Hematopoietic multipotent progenitor cell (in vitro differentiated cells): Measurements from ENCODE around the gene KCNC2. TPM values are rescaled to one million over a fixed set of nuclear protein-coding genes. Genes with fewer than 3 reads are reported as not detected.
"Not testable (repeated sequence)": the region's sequence is repeated elsewhere in the genome, so short reads cannot be mapped to it uniquely, and the experiment has no call there.

Source experiments
- DNase-seq, 3 donors: peaks; one replicate each; pipeline ENCODE4 v3.0.0-alpha.2; 2011 to 2015; ENCODE audit warnings: low read depth in 2 of 3, low spot score in 2 of 3
- total RNA-seq: library from RNA; depleted of rRNA; stranded (reverse); fragments of >200 nt; gene quantifications from one replicate; pipeline ENCODE4 v1.2.3, GENCODE V29; 2012

KCNC2 gene
- total RNA-seq: not detected

- no peak for DNase-seq
Measured at GRCh38 chr12:75209812-75210138, at the start of gene KCNC2. KCNC2 (minus strand) TSS chr12:75209839.

DNA sequence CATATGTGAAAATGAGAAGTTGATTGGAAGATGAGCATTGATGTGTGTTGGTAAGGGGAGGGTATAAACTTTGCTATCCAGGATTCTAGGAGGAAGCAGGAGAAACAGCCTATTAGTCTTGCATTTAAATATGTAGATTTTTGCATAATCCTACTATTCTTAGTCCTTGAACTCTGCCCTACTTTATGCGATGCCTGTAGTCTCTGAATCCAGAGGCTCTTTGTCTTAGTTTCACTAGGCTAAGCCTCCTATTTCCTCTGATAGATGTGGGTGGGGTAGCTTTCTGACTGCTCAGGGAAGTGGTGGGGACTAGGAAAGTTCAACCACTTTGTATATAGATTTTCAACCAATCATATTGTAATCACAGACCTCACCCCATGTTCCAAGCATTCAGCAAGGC is 49.5 kb upstream of the KCNC2 start:
- no peak for DNase-seq

DNA sequence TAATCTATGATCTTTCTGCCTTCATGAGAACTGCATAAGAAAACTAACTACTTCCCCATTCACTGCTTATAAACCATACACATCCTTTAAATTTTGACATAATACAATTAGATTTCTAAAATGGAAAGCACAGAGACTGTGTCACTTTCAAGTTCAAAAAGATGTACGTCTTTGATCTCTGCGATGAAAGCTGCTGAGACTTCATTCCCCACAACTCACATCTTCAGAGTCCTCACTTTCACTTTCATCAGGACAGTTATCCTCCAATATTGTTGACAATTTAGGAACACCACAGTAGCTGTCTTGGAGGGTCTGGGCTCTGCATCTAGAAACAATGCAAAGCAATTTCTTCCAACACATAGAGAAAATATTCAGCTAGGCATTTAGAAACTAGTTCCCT is 47.9 kb upstream of the KCNC2 start:
- no peak for DNase-seq

GRCh38 chr12:75245108-75245507 is 35.5 kb upstream of the KCNC2 start:
- no peak for DNase-seq

- no peak for DNase-seq
Measured at GRCh38 chr12:75239987-75240386, 30.3 kb upstream of the KCNC2 start.

- no peak for DNase-seq
Measured at GRCh38 chr12:75236206-75236605, 26.6 kb upstream of the KCNC2 start.

DNA sequence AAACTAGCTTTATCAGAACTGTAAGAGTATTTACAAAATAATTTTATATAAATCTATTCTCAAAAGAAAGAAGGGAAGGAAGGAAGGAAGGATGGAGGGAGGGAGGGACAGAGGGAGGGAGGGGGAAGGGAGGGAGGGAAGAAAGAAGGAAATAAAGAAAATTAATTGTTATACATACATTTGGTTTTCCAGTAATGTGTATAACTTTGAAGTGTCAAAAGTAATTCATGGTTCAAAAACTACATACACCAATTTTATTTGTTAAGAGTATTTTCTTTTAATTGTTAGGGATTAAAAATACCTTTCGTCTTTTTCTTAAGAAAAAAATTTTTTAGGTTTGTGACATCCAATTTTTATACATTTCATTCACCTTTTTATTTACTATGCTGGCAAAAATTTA is 17.5 kb upstream of the KCNC2 start:
- no peak for DNase-seq

DNA sequence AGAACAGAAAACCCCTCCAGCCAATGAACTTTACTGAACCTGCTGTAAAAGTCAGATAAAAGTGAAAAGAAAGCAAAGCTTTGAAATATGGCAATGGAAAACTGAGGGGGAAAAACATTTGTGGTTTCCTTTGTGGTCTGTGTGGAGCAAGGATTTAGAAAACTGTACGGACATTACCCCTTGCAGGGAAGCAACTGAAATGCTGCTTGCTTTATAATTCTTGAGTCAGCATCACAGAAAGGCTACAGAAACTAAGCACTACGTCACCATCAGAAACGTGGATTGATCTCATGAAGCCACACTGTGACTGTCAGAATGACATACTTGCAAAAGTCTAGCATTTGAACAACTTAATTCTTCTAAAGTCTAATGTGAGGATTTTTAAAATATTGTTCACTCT is 2.4 kb upstream of the KCNC2 start:
- DNase-seq: no peak

GRCh38 chr12:75208856-75209811 is 505 bp downstream of the KCNC2 start:
- DNase-seq: peak in 2 of 3 donors; percentile 22 to 55

DNA sequence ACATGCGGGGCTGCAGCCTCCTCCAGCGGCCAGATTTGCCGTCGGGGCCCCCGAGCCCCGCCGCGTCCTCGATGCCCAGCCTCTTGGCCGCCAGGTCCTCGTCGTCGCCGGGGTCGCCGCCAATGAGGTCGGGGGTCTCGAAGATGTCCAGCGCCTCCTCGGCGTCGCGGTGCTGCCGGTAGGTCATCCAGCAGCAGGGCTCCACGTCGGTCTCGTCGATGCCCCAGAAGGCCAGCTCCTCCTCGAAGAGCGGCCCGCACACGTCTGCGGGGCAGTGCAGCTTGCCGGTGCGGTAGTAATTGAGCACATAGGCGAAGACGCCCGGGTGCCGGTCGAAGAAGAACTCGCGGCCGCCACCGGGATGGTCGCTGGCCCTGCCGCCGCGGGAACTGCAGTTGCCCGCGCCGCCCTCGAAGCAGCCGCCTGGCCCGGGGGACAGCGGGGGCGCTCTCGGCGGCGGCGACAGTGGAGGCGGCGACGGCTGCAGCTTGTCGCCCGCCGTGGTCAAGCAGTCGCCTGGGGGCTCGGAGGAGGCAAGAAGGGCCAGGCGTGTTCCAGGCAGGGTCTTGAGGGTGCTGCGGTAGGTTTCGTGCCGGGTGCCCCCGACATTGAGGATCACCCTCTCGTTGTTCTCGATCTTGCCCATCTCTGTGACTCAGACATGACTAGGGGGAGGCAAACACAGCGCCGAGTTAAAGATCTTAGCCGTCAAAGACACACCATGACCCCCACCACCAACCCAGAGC is 2.1 kb downstream of the KCNC2 start:
- no peak for DNase-seq

DNA sequence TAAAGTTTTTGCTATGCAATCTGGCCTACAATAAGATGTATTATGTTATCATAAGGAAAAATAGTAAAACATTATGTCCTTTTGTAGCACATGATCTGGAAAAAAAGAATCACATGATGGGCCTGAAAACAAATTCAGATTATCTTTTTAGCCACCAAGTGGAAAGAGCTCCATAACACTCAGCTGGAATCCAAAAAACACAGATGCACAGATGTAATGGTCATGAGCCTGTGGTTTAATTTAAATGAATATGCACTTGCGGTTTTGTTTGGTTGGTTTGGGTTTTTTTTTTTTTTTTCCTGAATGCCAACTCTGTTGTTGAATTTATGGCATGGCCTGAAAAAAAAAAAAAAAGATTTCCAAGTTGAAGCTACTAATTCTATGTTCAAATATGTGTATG is 4.1 kb downstream of the KCNC2 start:
- DNase-seq: no peak

DNA sequence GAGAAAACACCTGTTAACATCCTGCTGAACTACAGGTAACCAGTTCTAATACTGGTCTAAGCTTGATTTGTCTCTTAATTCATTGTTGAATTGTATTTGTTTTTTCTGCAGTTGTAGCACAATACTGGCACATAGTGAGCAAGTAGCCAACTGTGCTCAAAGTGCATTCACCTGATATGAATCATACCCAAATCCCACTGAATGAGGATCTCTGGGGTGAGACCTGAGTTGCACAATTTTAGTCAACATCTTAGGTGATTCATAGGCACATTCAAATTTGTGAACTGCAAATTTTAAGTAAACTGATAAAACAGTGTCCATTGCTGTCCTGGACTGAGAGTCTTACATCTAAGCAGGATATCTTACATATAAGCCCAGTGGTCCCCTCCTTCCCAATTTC is 12.8 kb downstream of the KCNC2 start:
- no peak for DNase-seq

DNA sequence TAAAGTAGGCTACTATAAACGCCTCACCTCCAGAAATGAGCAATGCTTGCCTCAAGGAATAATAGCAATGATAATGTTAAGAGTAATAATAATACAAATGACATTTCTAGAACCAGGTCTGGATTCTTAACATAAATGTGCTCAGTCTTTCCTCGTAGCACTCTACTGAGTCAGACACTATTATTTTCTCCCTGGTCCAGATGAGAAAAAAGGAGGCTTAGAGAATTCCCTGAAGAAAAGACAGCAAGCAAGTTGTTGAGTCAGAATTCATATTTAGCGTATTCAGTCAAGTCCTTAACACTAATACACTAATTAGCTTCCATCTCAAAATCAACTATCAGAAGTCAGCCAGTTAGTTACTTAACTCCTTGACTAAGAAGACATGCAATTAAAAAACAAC is 13.2 kb downstream of the KCNC2 start:
- no peak for DNase-seq

DNA sequence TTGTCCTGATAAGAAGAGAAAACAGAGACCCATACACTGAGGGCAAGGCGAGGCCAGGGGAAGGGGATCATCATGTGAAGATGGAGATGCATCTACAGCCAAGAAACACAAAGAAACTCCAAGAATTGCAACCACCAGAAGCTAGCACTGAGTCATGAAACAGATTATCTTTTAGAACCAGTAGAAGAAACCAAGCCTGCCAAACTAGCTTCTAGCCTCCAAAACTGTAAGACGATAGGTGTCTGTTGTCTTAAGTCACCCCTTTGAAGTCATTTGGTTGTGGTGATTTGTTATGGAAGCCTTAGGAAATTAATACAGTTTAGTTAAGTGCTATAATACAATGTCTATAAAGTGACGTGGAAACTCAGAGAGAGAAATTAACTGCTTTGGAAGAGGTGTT is 15.4 kb downstream of the KCNC2 start:
- no peak for DNase-seq

- DNase-seq: no peak
Measured at GRCh38 chr12:75192196-75192595, 17.4 kb downstream of the KCNC2 start.

- DNase-seq: no peak
Measured at GRCh38 chr12:75190846-75191245, 18.8 kb downstream of the KCNC2 start.

- not testable (repeated sequence) for DNase-seq
Measured at GRCh38 chr12:75185881-75186280, 23.8 kb downstream of the KCNC2 start.

- DNase-seq: no peak
Measured at GRCh38 chr12:75184516-75184915, 25.1 kb downstream of the KCNC2 start.

GRCh38 chr12:75183967-75184366 is 25.7 kb downstream of the KCNC2 start:
- DNase-seq: no peak

DNA sequence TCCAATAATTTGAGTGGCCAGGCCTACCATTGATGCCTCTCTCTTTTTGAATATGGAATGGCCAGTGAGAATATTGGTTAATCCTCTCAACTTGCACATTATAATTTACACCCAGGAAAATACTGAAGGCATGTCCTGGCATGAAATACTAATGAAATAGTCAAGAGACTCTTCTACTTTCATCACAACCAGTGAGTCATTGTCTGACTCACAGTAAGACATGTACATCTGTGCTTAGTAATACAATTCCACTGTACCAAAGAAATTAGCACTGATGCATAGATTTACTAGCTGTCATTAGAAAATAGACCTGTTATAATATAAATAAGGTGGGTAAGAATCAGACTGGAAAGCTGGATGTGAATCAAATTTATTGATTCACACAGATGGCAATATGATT is 31.6 kb downstream of the KCNC2 start:
- DNase-seq: no peak

- DNase-seq: peak in 2 of 3 donors; percentile 31 to 82
Measured at GRCh38 chr12:75172611-75173010, 37.0 kb downstream of the KCNC2 start.

- no peak for DNase-seq
Measured at GRCh38 chr12:75170640-75171185, 38.9 kb downstream of the KCNC2 start.
